Common myeloid progenitor, CD34-positive (primary cell): Measurements from ENCODE around the gene WDR27.

ENCODE experiments used
- CTCF ChIA-PET: fragments of 350-600 bp; sonication (Branson Sonifier 250); formaldehyde crosslinking; loops from one replicate; lab custom pipeline; 2021; ENCODE audit warnings: antibody characterized with exemption; lab: Charles Lee
- POLR2A ChIA-PET: fragments of 350-600 bp; sonication (Branson Sonifier 250); formaldehyde crosslinking; loops from one replicate; lab custom pipeline; 2021; ENCODE audit warnings: antibody characterized with exemption; lab: Charles Lee
- DNase-seq, 3 donors: peaks; one replicate each; pipeline versions ENCODE4 v3.0.0 to v3.0.0-alpha.2; 2013
- H3K27ac ChIP-seq, 2 experiments: 1 replicate in 1 of 2; 2 replicates in 1 of 2; pipeline ENCODE4 v1.7.0; 2013; ENCODE audit warnings: inconsistent platforms in 2 of 2, low read length in 2 of 2, mild to moderate bottlenecking in 2 of 2, low read depth in 1 of 2, moderate library complexity in 1 of 2; ENCODE audit not compliant: severe bottlenecking in 2 of 2, insufficient read depth in 1 of 2, poor library complexity in 1 of 2
- H3K27me3 ChIP-seq, 5 experiments: replicated peaks in 2 of 5; 1 replicate in 3 of 5; 2 replicates in 2 of 5; pipeline versions ENCODE4 v1.6.1 to v1.7.0; 2013; ENCODE audit warnings: low read length in 4 of 5, mild to moderate bottlenecking in 2 of 5, moderate library complexity in 2 of 5, inconsistent platforms in 1 of 5; ENCODE audit not compliant: insufficient read depth in 5 of 5, control insufficient read depth in 4 of 5
- H3K36me3 ChIP-seq, 4 experiments: 1 replicate in 2 of 4; 2 replicates in 2 of 4; pipeline versions ENCODE4 v1.6.1 to v1.7.0; 2013; ENCODE audit warnings: low read length in 3 of 4, control low read depth in 1 of 4, mild to moderate bottlenecking in 1 of 4; ENCODE audit not compliant: control insufficient read depth in 4 of 4, insufficient read depth in 4 of 4
- H3K4me1 ChIP-seq, 4 experiments: 1 replicate in 3 of 4; 2 replicates in 1 of 4; pipeline versions ENCODE4 v1.6.1 to v1.7.1; 2013; ENCODE audit warnings: low read length in 3 of 4, mild to moderate bottlenecking in 3 of 4, control low read depth in 1 of 4, inconsistent platforms in 1 of 4, moderate library complexity in 1 of 4; ENCODE audit not compliant: control insufficient read depth in 4 of 4, insufficient read depth in 4 of 4; ENCODE audit errors: control extremely low read depth in 1 of 4
- H3K4me3 ChIP-seq, 7 experiments: 1 replicate in 4 of 7; 2 replicates in 3 of 7; pipeline versions ENCODE4 v1.5.1 to v1.7.0; 2013; ENCODE audit warnings: mild to moderate bottlenecking in 7 of 7, low read length in 6 of 7, moderate library complexity in 6 of 7, inconsistent platforms in 2 of 7, low read depth in 2 of 7, control low read depth in 1 of 7; ENCODE audit not compliant: insufficient read depth in 4 of 7, control insufficient read depth in 1 of 7; ENCODE audit errors: extremely low read depth in 1 of 7
- H3K9me3 ChIP-seq, 5 experiments: 1 replicate in 4 of 5; 2 replicates in 1 of 5; pipeline versions ENCODE4 v1.6.1 to v1.7.1; 2013; ENCODE audit warnings: low read length in 4 of 5, mild to moderate bottlenecking in 2 of 5, inconsistent platforms in 1 of 5, low read depth in 1 of 5, moderate library complexity in 1 of 5; ENCODE audit not compliant: control insufficient read depth in 4 of 5, insufficient read depth in 2 of 5; ENCODE audit errors: control extremely low read depth in 1 of 5
- WGBS: methylation state at CpG from one replicate; pipeline ENCODE4 v1.1.5; 2013; ENCODE audit not compliant: insufficient coverage; 5-methylcytosine and 5-hydroxymethylcytosine counted together

Gene WDR27

DNA sequence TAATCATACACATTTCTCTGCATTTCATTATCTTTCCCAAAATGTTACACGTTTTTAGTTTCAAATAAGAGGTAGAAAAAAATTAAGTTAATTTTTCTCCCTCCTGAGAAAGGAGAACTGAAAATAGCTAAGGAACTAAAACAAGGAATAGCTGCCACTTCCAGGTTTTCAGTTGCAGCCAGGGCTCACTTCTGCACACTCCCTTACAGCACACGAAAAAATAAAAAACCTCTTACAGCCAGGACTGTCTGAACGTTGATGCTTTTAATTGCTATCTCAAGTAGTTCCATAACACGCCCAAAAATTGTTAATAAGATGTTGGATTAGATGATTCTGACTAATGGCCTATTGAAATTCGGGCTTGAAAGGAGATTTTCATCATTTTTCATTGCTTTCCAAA lies 294.5 kb downstream of the WDR27 start:
- no peaks in the 10 kb centered on the region for H3K36me3 ChIP-seq
- H3K27me3 ChIP-seq: no peaks in the 10 kb centered on the region
- peaks cover 0 to 5% (median 3%) of the 10 kb centered on the region in 4 experiments for H3K4me1 ChIP-seq
- POLR2A ChIA-PET: no interaction called here
- peaks cover 2 to 19% (median 6%) of the 10 kb centered on the region in 5 experiments for H3K9me3 ChIP-seq
- CTCF ChIA-PET: no interaction called here
- no peak for DNase-seq
- no peak overlapping the region for H3K4me3 ChIP-seq
- no peak overlapping the region for H3K27ac ChIP-seq
- 70% methylated on average over 2 of the region's 5 CpGs for WGBS
